T-helper 1 cell treated with Interleukin-12 subunit alpha and Interleukin-12 subunit beta and Interleukin-4 antibody, amounts not matched to agents 30 μg/mL and 1 μg/mL, for 36 hours (primary cell): ENCODE results near the gene ABCB8.
"Not testable (repeated sequence)": the region's sequence is repeated elsewhere in the genome, so short reads cannot be mapped to it uniquely, and the experiment has no call there.

ENCODE experiments used
- H3K27ac Mint-ChIP-seq: one replicate; pipeline ENCODE4 v1.8.0; 2021; ENCODE audit warnings: mild to moderate bottlenecking, mixed read lengths
- H3K27me3 Mint-ChIP-seq: one replicate; pipeline ENCODE4 v1.8.0; 2021; ENCODE audit warnings: low read depth, mixed read lengths
- H3K36me3 Mint-ChIP-seq: one replicate; pipeline ENCODE4 v1.8.0; 2021; ENCODE audit warnings: low read depth, mixed read lengths
- H3K4me1 Mint-ChIP-seq: one replicate; pipeline ENCODE4 v1.8.0; 2021; ENCODE audit warnings: low read depth, mixed read lengths
- H3K4me3 Mint-ChIP-seq: one replicate; pipeline ENCODE4 v1.8.0; 2021; ENCODE audit warnings: mild to moderate bottlenecking, moderate library complexity, mixed read lengths
- H3K9me3 Mint-ChIP-seq: one replicate; pipeline ENCODE4 v1.8.0; 2021; ENCODE audit warnings: mixed read lengths

The ABCB8 gene

GRCh38 chr7:151016505-151016904, 11.7 kb upstream of the ABCB8 start:
- Mint-ChIP-seq H3K27ac (peak overlapping the region; percentile 36), H3K36me3 (peaks cover 5% of the 10 kb centered on the region), H3K27me3 (peaks cover 30% of the 10 kb centered on the region), H3K4me3 (no peak overlapping the region), H3K9me3 (no peaks in the 10 kb centered on the region), H3K4me1 (peaks cover 50% of the 10 kb centered on the region)

GRCh38 chr7:151016942-151017341, 11.3 kb upstream of the ABCB8 start:
- H3K27me3 Mint-ChIP-seq, result peaks cover 30% of the 10 kb centered on the region
- peaks cover 47% of the 10 kb centered on the region for H3K4me1 Mint-ChIP-seq
- no peaks in the 10 kb centered on the region for H3K9me3 Mint-ChIP-seq
- peaks cover 5% of the 10 kb centered on the region for H3K36me3 Mint-ChIP-seq
- H3K4me3 Mint-ChIP-seq, result peak overlapping the region; percentile 64
- no peak overlapping the region for H3K27ac Mint-ChIP-seq

DNA sequence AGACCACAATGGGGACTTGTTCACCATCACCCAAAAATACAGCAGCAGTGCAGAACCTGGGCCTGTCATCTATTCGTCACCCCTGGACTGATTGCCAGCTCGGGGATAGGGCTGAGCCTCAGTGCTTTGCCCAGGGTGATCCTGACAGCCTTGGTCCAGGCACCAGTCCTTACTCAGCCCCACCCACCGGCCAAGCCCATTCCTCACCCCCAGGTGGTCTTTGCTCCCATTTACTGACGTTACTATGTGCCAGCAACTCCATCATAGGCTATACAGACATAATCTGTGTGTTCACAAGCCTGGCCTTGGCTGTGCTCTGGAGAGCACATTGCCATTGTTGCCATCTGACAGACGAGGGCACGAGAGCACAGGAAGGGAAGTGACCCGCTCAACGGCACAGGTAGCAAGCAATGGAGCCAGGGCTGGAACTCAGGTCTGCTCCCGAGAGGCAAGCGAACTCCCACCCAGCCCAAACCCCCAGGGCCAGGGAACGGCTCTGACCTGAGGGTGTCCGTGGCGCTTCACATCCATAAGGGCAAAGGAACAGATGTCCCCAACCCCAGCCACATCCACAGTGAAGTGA, 10.8 kb upstream of the ABCB8 start:
- peaks cover 43% of the 10 kb centered on the region for H3K4me1 Mint-ChIP-seq
- H3K4me3 Mint-ChIP-seq, result peak overlapping the region; percentile 64
- peaks cover 30% of the 10 kb centered on the region for H3K27me3 Mint-ChIP-seq
- peaks cover 4% of the 10 kb centered on the region for H3K36me3 Mint-ChIP-seq
- peak overlapping the region; percentile 67 for H3K27ac Mint-ChIP-seq
- H3K9me3 Mint-ChIP-seq, result no peaks in the 10 kb centered on the region

- Mint-ChIP-seq H3K4me1 (peaks cover 38% of the 10 kb centered on the region), H3K9me3 (no peaks in the 10 kb centered on the region), H3K4me3 (peak overlapping the region; percentile 79), H3K27me3 (peaks cover 32% of the 10 kb centered on the region), H3K36me3 (peaks cover 2% of the 10 kb centered on the region), H3K27ac (peak overlapping the region; percentile 67)
Observed at GRCh38 chr7:151017953-151018420, 10.3 kb upstream of the ABCB8 start.

DNA sequence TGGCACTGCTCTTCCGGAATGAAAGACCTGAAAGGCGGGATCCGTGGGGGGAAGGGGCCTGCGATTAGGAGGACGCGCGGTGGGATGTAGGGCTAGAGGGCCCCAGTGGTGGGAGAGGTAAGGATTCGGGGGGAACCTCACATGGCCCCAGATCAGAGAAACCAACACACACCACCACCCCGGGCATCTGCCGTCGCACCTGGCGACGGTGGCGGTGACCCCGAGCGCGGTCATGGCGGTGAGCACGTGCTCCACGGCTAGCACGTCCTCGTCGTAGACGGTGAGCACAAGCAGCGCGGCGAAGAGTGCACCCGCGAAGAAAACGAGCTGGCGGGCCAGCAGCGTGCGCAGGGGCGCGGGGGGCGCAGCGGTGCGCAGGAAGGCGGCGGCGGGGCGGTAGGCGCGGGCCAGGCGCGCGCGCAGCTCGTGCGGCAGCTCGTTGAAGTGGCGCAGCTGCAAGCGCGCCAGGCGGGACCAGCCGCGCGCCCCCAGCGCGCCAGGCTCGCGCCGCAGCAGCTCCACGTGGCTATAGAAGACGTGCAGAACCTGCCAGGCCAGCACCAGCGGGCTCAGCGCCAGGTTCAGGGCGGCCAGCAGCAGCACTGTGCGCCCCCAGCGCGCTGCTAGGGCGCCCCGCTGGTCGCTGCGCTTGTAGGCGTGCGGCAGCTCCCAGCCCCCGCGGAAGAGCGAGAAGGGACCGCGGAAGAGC, 9.7 kb upstream of the ABCB8 start:
- peaks cover 2% of the 10 kb centered on the region for H3K36me3 Mint-ChIP-seq
- peak overlapping the region; percentile 67 for H3K27ac Mint-ChIP-seq
- H3K4me3 Mint-ChIP-seq, result peak overlapping the region; percentile 79
- peaks cover 38% of the 10 kb centered on the region for H3K4me1 Mint-ChIP-seq
- H3K9me3 Mint-ChIP-seq, result no peaks in the 10 kb centered on the region
- H3K27me3 Mint-ChIP-seq, result peaks cover 33% of the 10 kb centered on the region

DNA sequence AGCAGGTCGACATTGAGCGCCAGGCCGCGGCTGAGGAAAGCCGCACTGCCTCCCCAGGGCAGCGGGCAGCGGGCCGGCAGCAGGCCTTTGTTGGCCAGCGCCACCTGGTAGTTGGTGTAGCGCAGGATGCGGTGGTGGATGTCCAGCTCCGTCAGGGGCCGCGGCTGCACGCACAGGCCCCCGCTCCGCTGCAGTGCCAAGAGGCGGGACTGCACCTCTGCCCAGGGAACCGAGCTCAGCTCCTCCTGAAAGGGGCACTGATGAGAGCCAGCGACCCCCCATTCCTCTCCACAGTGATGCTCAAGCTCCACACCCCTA, 9.2 kb upstream of the ABCB8 start:
- H3K36me3 Mint-ChIP-seq, result peaks cover 2% of the 10 kb centered on the region
- H3K4me1 Mint-ChIP-seq, result peaks cover 38% of the 10 kb centered on the region
- peak overlapping the region; percentile 32 for H3K4me3 Mint-ChIP-seq
- no peaks in the 10 kb centered on the region for H3K9me3 Mint-ChIP-seq
- H3K27me3 Mint-ChIP-seq, result peaks cover 33% of the 10 kb centered on the region
- no peak overlapping the region for H3K27ac Mint-ChIP-seq

- Mint-ChIP-seq H3K9me3 (no peaks in the 10 kb centered on the region), H3K36me3 (no peaks in the 10 kb centered on the region), H3K27ac (no peak overlapping the region), H3K4me1 (peaks cover 26% of the 10 kb centered on the region), H3K27me3 (peaks cover 33% of the 10 kb centered on the region), H3K4me3 (no peak overlapping the region)
Observed at GRCh38 chr7:151020231-151020630, 8.0 kb upstream of the ABCB8 start.

- Mint-ChIP-seq H3K36me3 (no peaks in the 10 kb centered on the region), H3K9me3 (no peaks in the 10 kb centered on the region), H3K4me1 (peaks cover 16% of the 10 kb centered on the region), H3K27ac (no peak overlapping the region), H3K27me3 (peaks cover 25% of the 10 kb centered on the region), H3K4me3 (no peak overlapping the region)
Observed at GRCh38 chr7:151023232-151023631, 5.0 kb upstream of the ABCB8 start.

DNA sequence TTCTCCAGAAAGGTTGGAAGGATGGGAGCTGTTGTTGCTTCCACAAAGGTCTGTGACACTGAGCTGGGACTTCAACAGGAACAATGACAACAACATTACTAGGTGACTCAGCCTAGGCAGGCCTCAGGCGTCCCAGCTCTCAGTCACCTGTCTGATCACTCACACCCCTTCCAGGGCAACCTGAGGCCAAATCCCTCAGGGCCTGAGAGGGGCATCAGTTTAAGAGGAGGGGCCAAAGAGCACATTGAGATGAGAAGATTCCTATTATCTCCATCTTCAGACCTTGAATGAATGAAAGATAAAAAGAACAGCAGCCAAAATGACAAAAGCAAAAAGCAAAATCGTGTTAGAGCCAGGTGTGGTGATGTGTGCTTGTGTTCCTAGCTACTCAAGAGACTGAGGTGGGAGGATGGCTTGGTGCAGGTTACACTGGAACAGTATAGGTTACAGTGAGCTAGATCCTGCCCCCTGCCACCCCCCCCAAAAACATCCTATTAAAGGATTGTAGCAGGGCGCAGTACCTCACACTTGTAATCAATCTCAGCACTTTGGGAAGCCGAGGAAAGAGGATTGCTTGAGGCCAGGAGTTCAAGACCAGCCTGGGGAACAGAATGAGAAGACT, 3.7 kb upstream of the ABCB8 start, which contains the start of gene ATG9B:
Gene ATG9B, minus strand, starts transcription at position 60 of the 622 bp plus-strand sequence. CDS start 71 bp downstream, outside the sequence.
- peaks cover 16% of the 10 kb centered on the region for H3K4me1 Mint-ChIP-seq
- H3K9me3 Mint-ChIP-seq, result no peaks in the 10 kb centered on the region
- peaks cover 2% of the 10 kb centered on the region for H3K36me3 Mint-ChIP-seq
- no peak within 1 kb of the TSS for H3K27ac Mint-ChIP-seq
- H3K27me3 Mint-ChIP-seq, result peaks cover 17% of the 10 kb centered on the region
- H3K4me3 Mint-ChIP-seq, result no peak within 1 kb of the TSS

GRCh38 chr7:151025924-151026671, 2.2 kb upstream of the ABCB8 start:
- Mint-ChIP-seq H3K9me3 (no peaks in the 10 kb centered on the region), H3K4me1 (peaks cover 20% of the 10 kb centered on the region), H3K4me3 (peak overlapping the region; percentile 30), H3K36me3 (peaks cover 2% of the 10 kb centered on the region), H3K27me3 (peaks cover 3% of the 10 kb centered on the region), H3K27ac (peak overlapping the region; percentile 50)

- Mint-ChIP-seq H3K4me1 (peaks cover 20% of the 10 kb centered on the region), H3K27ac (peak overlapping the region; percentile 92), H3K4me3 (peak overlapping the region; percentile 95)
- H3K36me3 Mint-ChIP-seq, H3K27me3 Mint-ChIP-seq, H3K9me3 Mint-ChIP-seq: not testable (repeated sequence)
Observed at GRCh38 chr7:151026771-151027727, 1.2 kb upstream of the ABCB8 start.

DNA sequence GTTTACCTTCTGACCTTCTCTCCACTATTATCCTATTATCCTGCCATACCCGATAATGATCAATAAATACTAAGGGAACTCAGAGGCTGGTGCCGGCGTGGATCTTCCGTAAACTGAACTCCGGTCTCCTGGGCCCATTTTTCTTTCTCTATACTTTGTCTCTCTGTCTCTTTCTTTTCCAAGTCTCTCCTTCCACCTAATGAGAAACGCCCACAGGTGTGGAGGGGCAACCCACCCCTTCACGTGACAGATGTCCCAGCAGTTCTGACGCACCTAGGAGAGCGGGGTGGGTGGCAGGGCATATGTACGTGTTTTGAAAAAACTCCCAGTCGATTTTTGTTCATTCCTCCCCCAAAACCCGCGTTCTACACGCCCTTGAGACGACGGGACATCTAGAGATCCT, 521 bp upstream of the ABCB8 start:
- H3K4me3 Mint-ChIP-seq, result peak overlapping the region; percentile 95
- H3K27ac Mint-ChIP-seq, result peak overlapping the region; percentile 92
- not testable (repeated sequence) for H3K36me3 Mint-ChIP-seq, H3K27me3 Mint-ChIP-seq, H3K9me3 Mint-ChIP-seq
- peaks cover 20% of the 10 kb centered on the region for H3K4me1 Mint-ChIP-seq

DNA sequence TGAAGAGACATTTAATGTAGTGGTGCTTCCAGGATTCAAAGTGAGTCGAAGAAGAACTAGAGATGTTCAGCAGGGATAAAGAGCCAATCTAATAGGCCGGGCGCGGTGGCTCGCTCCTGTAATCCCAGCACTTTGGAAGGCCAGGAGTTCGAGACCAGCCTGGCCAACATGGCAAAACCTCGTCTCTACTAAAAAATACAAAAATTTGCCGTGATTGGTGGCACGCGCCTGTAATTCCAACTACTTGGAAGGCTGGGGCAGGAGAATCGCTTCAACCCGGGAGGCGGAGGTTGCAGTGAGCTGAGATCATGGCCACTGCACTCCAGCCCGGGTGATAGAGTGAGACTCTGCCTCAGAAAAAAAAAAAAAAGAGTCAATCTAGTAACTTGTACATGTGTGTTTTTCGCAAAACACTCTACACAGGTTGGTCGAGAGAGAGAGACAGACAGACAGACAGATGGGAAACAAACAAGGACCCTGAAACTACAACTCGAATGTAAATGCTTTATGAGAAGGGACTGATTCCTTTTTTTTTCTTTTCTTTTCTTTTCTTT, 775 bp downstream of the ABCB8 start:
- Mint-ChIP-seq H3K27ac (peak overlapping the region; percentile 94), H3K27me3 (no peaks in the 10 kb centered on the region), H3K36me3 (peaks cover 2% of the 10 kb centered on the region), H3K9me3 (no peaks in the 10 kb centered on the region), H3K4me3 (peak overlapping the region; percentile 95), H3K4me1 (peaks cover 20% of the 10 kb centered on the region)
